Stimulated activated CD4-positive, alpha-beta T cell treated with anti-CD3 and anti-CD28 coated beads, Interleukin-4, amount 100 ng/mL, for 24 hours (primary cell): ENCODE results near the gene PLOD3.
A peak's percentile ranks its signal among the peaks of the same experiment; 100 is the strongest.
"Not testable (repeated sequence)": the region's sequence is repeated elsewhere in the genome, so short reads cannot be mapped to it uniquely, and the experiment has no call there.

Experiments
- DNase-seq: peaks from one replicate; pipeline ENCODE4 v3.0.0-alpha.2; 2020

PLOD3 gene

GRCh38 chr7:101217388-101218235 lies at the start of gene PLOD3, which contains the start of gene ZNHIT1:
TSS of gene PLOD3 (minus strand) at chr7:101217581. CDS start at chr7:101217274, 307 bp downstream.
TSS of gene ZNHIT1 (plus strand) at chr7:101218165. CDS start at chr7:101218196, 31 bp downstream.
- DNase-seq: peak; percentile 97

- DNase-seq: no peak
These were observed 48.5 kb upstream of the PLOD3 start for GRCh38 chr7:101265622-101266516.

GRCh38 chr7:101264102-101264706 lies 46.8 kb upstream of the PLOD3 start:
- not testable (repeated sequence) for DNase-seq

GRCh38 chr7:101258243-101258731 lies 40.9 kb upstream of the PLOD3 start:
- no peak for DNase-seq

- DNase-seq: no peak
These were observed 38.4 kb upstream of the PLOD3 start for GRCh38 chr7:101255796-101256195.

- not testable (repeated sequence) for DNase-seq
These were observed 35.8 kb upstream of the PLOD3 start for GRCh38 chr7:101253199-101253598.

GRCh38 chr7:101251871-101252659 lies 34.7 kb upstream of the PLOD3 start:
- peak; percentile 99 for DNase-seq

- DNase-seq: no peak
These were observed 32.9 kb upstream of the PLOD3 start for GRCh38 chr7:101250324-101250723.

GRCh38 chr7:101248276-101248675 lies 30.9 kb upstream of the PLOD3 start:
- DNase-seq: no peak

GRCh38 chr7:101245147-101245668 lies 27.8 kb upstream of the PLOD3 start:
- no peak for DNase-seq

GRCh38 chr7:101244375-101245146 lies 27.2 kb upstream of the PLOD3 start, which contains the start of gene FIS1:
TSS of gene FIS1 (minus strand) at chr7:101245081. CDS start at chr7:101245004, 77 bp downstream.
- peak; percentile 94 for DNase-seq

- DNase-seq: no peak
These were observed 26.4 kb upstream of the PLOD3 start for GRCh38 chr7:101243646-101244374.

- DNase-seq: no peak
These were observed 24.3 kb upstream of the PLOD3 start for GRCh38 chr7:101241443-101242349.

- no peak for DNase-seq
These were observed 23.6 kb upstream of the PLOD3 start for GRCh38 chr7:101241015-101241363.

GRCh38 chr7:101240226-101241014 lies 23.0 kb upstream of the PLOD3 start:
- DNase-seq: no peak

- no peak for DNase-seq
These were observed 22.5 kb upstream of the PLOD3 start for GRCh38 chr7:101239951-101240220.

- DNase-seq: no peak
These were observed 22.0 kb upstream of the PLOD3 start for GRCh38 chr7:101239191-101239950.
